Endothelial cell (in vitro differentiated cells): ENCODE measurements around the gene GARS1. TPM values are rescaled to one million over a fixed set of nuclear protein-coding genes. Genes with fewer than 3 reads are reported as not detected.
"Not testable (repeated sequence)": the region's sequence is repeated elsewhere in the genome, so short reads cannot be mapped to it uniquely, and the experiment has no call there.

Experiments
- DNase-seq: peaks from one replicate; pipeline ENCODE4 v3.0.0; 2021; ENCODE audit warnings: low spot score
- H3K27ac Mint-ChIP-seq: one replicate; pipeline ENCODE4 v1.8.0; 2021; ENCODE audit warnings: mixed read lengths, inconsistent platforms; ENCODE audit not compliant: unreplicated experiment
- H3K27me3 Mint-ChIP-seq: one replicate; pipeline ENCODE4 v1.8.0; 2021; ENCODE audit warnings: mild to moderate bottlenecking, moderate library complexity, mixed read lengths, inconsistent platforms; ENCODE audit not compliant: unreplicated experiment
- H3K36me3 Mint-ChIP-seq: one replicate; pipeline ENCODE4 v1.8.0; 2021; ENCODE audit warnings: mild to moderate bottlenecking, low read depth, mixed read lengths, inconsistent platforms; ENCODE audit not compliant: unreplicated experiment
- H3K4me1 Mint-ChIP-seq: one replicate; pipeline ENCODE4 v1.8.0; 2021; ENCODE audit warnings: mild to moderate bottlenecking, mixed read lengths, inconsistent platforms; ENCODE audit not compliant: unreplicated experiment
- H3K4me3 Mint-ChIP-seq: one replicate; pipeline ENCODE4 v1.8.0; 2021; ENCODE audit warnings: mild to moderate bottlenecking, mixed read lengths, inconsistent platforms; ENCODE audit not compliant: unreplicated experiment
- H3K9me3 Mint-ChIP-seq: one replicate; pipeline ENCODE4 v1.8.0; 2021; ENCODE audit warnings: mixed read lengths, inconsistent platforms; ENCODE audit not compliant: unreplicated experiment
- total RNA-seq: library from RNA; stranded (reverse); fragmentation: NEBNext Ultra II Directional; extraction: Animal tissue kit (Norgen Biotek cat#: 25700); gene quantifications from one replicate; pipeline ENCODE4 v1.2.1, GENCODE V29; 2021; ENCODE audit not compliant: unreplicated experiment
- TF ChIP-seq, protein P1 (sequence below): fragments of 200-600 bp; sonication (generic); IDR thresholded peaks from one replicate; pipeline ENCODE4 v1.5.0; 2021; ENCODE audit warnings: antibody characterized with exemption; ENCODE audit not compliant: unreplicated experiment

The GARS1 gene
- total RNA-seq, 1 donor from 2014 or later, result 91.3 TPM

DNA sequence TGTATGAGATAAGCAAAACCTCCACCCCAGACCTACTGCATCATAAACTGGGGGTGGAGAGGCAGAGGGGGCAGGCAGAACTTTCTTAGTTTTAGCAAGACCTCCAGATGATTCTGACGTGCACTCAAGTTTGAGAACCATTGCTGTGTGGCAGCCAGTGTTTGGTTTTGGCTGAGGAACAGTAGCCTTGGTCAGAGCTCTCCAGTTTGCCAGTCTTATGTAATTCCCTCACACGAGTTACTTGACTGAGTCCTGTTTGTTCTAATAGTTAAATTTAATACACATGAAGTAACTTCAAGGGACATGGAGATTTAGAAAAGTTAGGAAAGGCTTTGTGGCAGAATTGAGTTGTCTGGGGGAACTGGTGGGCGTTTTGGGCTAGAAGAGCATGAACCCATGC is 38.5 kb downstream of the GARS1 start:
- TF ChIP-seq, protein P1, sequence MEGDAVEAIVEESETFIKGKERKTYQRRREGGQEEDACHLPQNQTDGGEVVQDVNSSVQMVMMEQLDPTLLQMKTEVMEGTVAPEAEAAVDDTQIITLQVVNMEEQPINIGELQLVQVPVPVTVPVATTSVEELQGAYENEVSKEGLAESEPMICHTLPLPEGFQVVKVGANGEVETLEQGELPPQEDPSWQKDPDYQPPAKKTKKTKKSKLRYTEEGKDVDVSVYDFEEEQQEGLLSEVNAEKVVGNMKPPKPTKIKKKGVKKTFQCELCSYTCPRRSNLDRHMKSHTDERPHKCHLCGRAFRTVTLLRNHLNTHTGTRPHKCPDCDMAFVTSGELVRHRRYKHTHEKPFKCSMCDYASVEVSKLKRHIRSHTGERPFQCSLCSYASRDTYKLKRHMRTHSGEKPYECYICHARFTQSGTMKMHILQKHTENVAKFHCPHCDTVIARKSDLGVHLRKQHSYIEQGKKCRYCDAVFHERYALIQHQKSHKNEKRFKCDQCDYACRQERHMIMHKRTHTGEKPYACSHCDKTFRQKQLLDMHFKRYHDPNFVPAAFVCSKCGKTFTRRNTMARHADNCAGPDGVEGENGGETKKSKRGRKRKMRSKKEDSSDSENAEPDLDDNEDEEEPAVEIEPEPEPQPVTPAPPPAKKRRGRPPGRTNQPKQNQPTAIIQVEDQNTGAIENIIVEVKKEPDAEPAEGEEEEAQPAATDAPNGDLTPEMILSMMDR, result no peak
- Mint-ChIP-seq H3K27me3 (no peaks in the 10 kb centered on the region), H3K27ac (no peak overlapping the region), H3K4me3 (no peak overlapping the region), H3K9me3 (no peaks in the 10 kb centered on the region), H3K36me3 (peaks cover 35% of the 10 kb centered on the region), H3K4me1 (no peaks in the 10 kb centered on the region)
- no peak for DNase-seq

DNA sequence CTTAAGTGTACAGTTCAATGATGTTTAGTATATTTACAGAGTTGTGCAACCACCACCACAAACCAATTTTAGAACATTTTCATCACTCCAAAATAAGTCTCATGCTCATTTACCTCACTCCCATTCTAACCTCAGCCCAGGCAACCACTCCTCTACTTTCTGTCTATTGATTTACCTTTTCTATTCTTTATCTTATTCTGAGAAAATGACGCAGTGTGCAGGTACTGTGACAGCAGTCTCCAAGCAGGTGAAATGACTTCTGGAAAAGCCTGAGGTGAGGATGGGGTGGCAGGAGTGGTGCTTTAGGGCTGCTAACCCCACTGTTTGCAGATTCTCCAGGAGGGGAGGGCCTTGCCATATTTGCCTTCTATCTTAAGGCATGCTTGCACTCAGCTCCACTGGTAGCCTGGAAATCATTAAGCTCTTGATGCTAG is 39.5 kb downstream of the GARS1 start:
- Mint-ChIP-seq H3K4me1 (no peaks in the 10 kb centered on the region), H3K4me3 (peak overlapping the region; percentile 6), H3K27me3 (no peaks in the 10 kb centered on the region), H3K36me3 (peaks cover 28% of the 10 kb centered on the region), H3K9me3 (no peaks in the 10 kb centered on the region), H3K27ac (no peak overlapping the region)
- DNase-seq, result no peak
- TF ChIP-seq, protein P1, result no peak

DNA sequence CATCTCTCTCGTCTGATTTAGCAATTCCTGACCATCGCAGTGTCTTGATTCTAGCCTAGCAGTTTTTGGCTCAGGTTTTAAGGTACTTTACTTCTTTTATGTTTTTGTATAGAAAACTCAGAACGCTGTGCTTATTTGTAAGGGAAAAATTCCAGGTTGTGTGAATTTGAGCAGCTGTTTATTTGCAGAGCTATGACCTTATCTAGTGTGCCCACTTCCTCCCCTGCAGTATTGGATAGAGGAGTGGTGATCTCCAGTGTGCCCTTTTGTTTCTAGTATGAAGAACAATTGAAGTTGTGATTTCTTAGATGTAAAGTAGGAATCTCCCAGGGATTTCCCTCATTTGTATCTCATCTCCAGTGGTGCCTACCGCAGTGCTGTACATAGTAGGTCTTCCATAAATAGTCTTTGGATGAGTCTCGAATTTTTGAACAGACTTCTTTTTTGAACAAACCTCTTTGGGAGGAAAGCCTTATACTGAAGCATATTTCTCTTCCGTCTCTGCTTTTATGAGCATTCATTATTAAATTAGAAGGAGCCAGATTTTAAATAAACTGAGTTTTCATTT is 40.0 kb downstream of the GARS1 start:
- H3K36me3 Mint-ChIP-seq, result peaks cover 25% of the 10 kb centered on the region
- H3K4me1 Mint-ChIP-seq, result no peaks in the 10 kb centered on the region
- no peak overlapping the region for H3K27ac Mint-ChIP-seq
- TF ChIP-seq, protein P1, result no peak
- no peak overlapping the region for H3K4me3 Mint-ChIP-seq
- DNase-seq, result no peak
- no peaks in the 10 kb centered on the region for H3K27me3 Mint-ChIP-seq
- no peaks in the 10 kb centered on the region for H3K9me3 Mint-ChIP-seq

DNA sequence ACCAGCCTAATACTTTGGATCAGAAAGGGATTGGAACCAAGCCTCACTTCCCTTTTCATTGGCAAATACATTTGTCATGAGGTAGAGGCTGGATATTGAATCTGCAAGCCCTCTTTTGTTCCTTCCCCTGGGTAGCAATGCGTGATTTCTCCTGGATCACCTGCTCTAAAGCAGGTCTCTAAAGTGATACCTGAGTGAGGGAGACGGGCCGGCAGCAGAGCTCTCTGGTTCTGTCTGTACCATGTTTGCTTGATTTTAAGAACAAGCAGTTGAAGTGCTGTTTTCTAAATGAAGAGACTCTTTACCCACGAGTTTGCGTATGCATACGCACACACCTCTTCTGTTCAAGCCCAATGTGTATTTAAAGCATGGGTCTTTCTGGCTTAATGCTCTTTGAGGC is 41.1 kb downstream of the GARS1 start:
- peaks cover 25% of the 10 kb centered on the region for H3K36me3 Mint-ChIP-seq
- TF ChIP-seq, protein P1, result no peak

DNA sequence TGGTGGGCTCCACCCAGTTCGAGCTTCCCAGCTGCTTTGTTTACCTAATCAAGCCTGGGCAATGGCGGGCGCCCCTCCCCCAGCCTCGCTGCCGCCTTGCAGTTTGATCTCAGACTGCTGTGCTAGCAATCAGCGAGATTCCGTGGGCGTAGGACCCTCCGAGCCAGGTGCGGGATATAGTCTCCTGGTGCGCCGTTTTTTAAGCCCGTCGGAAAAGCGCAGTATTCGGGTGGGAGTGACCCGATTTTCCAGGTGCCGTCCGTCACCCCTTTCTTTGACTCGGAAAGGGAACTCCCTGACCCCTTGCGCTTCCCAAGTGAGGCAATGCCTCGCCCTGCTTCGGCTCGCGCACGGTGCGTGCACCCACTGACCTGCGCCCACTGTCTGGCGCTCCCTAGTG is 47.6 kb downstream of the GARS1 start:
- not testable (repeated sequence) for H3K9me3 Mint-ChIP-seq, H3K36me3 Mint-ChIP-seq

More for the DNA sequence above, 41.1 kb downstream of the GARS1 start:
- H3K9me3 Mint-ChIP-seq, result no peaks in the 10 kb centered on the region
- no peak overlapping the region for H3K27ac Mint-ChIP-seq
- H3K4me3 Mint-ChIP-seq, result no peak overlapping the region
- no peaks in the 10 kb centered on the region for H3K4me1 Mint-ChIP-seq
- no peak for DNase-seq
- no peaks in the 10 kb centered on the region for H3K27me3 Mint-ChIP-seq

More for the DNA sequence above, 47.6 kb downstream of the GARS1 start:
- not testable (repeated sequence) for DNase-seq, H3K4me1 Mint-ChIP-seq, H3K27me3 Mint-ChIP-seq
- Mint-ChIP-seq H3K27ac (peak overlapping the region; percentile 77), H3K4me3 (peak overlapping the region; percentile 78)
